Measurements from ENCODE around the gene TTLL4. TPM values are rescaled to one million over a fixed set of nuclear protein-coding genes. Genes with fewer than 3 reads are reported as not detected.

Gene TTLL4
- polyA plus RNA-seq, 1 of the 3 experiments (the other 2 are of a cell fraction), result 15.6 TPM

DNA sequence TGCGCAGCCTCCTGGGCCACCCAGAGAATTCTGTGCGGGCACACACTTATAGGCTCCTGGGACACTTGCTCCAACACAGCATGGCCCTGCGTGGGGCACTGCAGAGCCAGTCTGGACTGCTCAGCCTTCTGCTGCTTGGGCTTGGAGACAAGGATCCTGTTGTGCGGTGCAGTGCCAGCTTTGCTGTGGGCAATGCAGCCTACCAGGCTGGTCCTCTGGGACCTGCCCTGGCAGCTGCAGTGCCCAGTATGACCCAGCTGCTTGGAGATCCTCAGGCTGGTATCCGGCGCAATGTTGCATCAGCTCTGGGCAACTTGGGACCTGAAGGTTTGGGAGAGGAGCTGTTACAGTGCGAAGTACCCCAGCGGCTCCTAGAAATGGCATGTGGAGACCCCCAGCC, 11.8 kb upstream of the TTLL4 start:
- Histone ChIP-seq H3K9me2 (no peaks in the 10 kb centered on the region), H3K4me3 (ENCODE audit: low read depth in 2 of 2, low read length in 1 of 2) (no peak overlapping the region), H3K9me3 (no peaks in the 10 kb centered on the region), H3K36me3 (replicated peaks in 1 of 2; ENCODE audit: control insufficient read depth in 1 of 2, insufficient read depth in 2 of 2, low read length in 1 of 2) (peaks cover 24 to 57% of the 10 kb centered on the region in 2 experiments), H3K4me2 (no peak overlapping the region), H3K27ac (ENCODE audit: low read depth in 2 of 2, low read length in 1 of 2) (no peak overlapping the region), H4K20me1 (ENCODE audit: insufficient read depth) (no peaks in the 10 kb centered on the region), H3F3A (replicated peaks; ENCODE audit: insufficient read depth) (peaks cover 6% of the 10 kb centered on the region), H3K4me1 (ENCODE audit: control insufficient read depth in 1 of 2, insufficient read depth in 2 of 2, low read depth in 1 of 2, low read length in 1 of 2) (no peaks in the 10 kb centered on the region), H3K27me3 (ENCODE audit: insufficient read depth) (no peaks in the 10 kb centered on the region), H3K9ac (no peak overlapping the region), H3K79me2 (ENCODE audit: insufficient read depth) (no peaks in the 10 kb centered on the region), H2AFZ (ENCODE audit: low read depth) (no peak overlapping the region)
- POLR2A ChIA-PET, result no interaction called here
- TF ChIP-seq YY1 (IDR thresholded peaks at IDR 0.05; ENCODE audit: low read depth) (no peak), NRF1 (IDR thresholded peaks at IDR 0.05; ENCODE audit: low read depth, low read length) (no peak), TEAD4 (IDR thresholded peaks at IDR 0.05; ENCODE audit: borderline replicate concordance, insufficient read depth) (no peak), RAD21 (IDR thresholded peaks at IDR 0.05; ENCODE audit: low read length) (no peak), GATA2 (CRISPR knock-in tag; IDR thresholded peaks at IDR 0.05) (no peak), RCOR1 (IDR thresholded peaks at IDR 0.05; ENCODE audit: low read length) (no peak), SIN3A (IDR thresholded peaks at IDR 0.05; ENCODE audit: borderline replicate concordance, low read depth, low read length) (no peak), RFX5 (IDR thresholded peaks at IDR 0.05; ENCODE audit: low read length) (no peak), MXI1 (IDR thresholded peaks at IDR 0.05; ENCODE audit: low read depth, low read length) (no peak), FOSL2 (IDR thresholded peaks at IDR 0.05; ENCODE audit: borderline replicate concordance, low read depth) (no peak)
- TF ChIP-seq, protein P1, sequence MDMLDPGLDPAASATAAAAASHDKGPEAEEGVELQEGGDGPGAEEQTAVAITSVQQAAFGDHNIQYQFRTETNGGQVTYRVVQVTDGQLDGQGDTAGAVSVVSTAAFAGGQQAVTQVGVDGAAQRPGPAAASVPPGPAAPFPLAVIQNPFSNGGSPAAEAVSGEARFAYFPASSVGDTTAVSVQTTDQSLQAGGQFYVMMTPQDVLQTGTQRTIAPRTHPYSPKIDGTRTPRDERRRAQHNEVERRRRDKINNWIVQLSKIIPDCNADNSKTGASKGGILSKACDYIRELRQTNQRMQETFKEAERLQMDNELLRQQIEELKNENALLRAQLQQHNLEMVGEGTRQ (IDR thresholded peaks at IDR 0.05; ENCODE audit: borderline replicate concordance, low read depth, low read length), result no peak
- TF ChIP-seq, protein P2, sequence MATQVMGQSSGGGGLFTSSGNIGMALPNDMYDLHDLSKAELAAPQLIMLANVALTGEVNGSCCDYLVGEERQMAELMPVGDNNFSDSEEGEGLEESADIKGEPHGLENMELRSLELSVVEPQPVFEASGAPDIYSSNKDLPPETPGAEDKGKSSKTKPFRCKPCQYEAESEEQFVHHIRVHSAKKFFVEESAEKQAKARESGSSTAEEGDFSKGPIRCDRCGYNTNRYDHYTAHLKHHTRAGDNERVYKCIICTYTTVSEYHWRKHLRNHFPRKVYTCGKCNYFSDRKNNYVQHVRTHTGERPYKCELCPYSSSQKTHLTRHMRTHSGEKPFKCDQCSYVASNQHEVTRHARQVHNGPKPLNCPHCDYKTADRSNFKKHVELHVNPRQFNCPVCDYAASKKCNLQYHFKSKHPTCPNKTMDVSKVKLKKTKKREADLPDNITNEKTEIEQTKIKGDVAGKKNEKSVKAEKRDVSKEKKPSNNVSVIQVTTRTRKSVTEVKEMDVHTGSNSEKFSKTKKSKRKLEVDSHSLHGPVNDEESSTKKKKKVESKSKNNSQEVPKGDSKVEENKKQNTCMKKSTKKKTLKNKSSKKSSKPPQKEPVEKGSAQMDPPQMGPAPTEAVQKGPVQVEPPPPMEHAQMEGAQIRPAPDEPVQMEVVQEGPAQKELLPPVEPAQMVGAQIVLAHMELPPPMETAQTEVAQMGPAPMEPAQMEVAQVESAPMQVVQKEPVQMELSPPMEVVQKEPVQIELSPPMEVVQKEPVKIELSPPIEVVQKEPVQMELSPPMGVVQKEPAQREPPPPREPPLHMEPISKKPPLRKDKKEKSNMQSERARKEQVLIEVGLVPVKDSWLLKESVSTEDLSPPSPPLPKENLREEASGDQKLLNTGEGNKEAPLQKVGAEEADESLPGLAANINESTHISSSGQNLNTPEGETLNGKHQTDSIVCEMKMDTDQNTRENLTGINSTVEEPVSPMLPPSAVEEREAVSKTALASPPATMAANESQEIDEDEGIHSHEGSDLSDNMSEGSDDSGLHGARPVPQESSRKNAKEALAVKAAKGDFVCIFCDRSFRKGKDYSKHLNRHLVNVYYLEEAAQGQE (IDR thresholded peaks at IDR 0.05; ENCODE audit: low read depth, low read length), result no peak
- TF ChIP-seq, protein P3, sequence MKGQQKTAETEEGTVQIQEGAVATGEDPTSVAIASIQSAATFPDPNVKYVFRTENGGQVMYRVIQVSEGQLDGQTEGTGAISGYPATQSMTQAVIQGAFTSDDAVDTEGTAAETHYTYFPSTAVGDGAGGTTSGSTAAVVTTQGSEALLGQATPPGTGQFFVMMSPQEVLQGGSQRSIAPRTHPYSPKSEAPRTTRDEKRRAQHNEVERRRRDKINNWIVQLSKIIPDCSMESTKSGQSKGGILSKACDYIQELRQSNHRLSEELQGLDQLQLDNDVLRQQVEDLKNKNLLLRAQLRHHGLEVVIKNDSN (IDR thresholded peaks at IDR 0.05; ENCODE audit: borderline replicate concordance, low read depth), result no peak
- TF ChIP-seq, protein P4, sequence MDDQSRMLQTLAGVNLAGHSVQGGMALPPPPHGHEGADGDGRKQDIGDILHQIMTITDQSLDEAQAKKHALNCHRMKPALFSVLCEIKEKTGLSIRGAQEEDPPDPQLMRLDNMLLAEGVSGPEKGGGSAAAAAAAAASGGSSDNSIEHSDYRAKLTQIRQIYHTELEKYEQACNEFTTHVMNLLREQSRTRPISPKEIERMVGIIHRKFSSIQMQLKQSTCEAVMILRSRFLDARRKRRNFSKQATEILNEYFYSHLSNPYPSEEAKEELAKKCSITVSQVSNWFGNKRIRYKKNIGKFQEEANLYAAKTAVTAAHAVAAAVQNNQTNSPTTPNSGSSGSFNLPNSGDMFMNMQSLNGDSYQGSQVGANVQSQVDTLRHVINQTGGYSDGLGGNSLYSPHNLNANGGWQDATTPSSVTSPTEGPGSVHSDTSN (IDR thresholded peaks at IDR 0.05), result no peak
- TF ChIP-seq, protein P5, sequence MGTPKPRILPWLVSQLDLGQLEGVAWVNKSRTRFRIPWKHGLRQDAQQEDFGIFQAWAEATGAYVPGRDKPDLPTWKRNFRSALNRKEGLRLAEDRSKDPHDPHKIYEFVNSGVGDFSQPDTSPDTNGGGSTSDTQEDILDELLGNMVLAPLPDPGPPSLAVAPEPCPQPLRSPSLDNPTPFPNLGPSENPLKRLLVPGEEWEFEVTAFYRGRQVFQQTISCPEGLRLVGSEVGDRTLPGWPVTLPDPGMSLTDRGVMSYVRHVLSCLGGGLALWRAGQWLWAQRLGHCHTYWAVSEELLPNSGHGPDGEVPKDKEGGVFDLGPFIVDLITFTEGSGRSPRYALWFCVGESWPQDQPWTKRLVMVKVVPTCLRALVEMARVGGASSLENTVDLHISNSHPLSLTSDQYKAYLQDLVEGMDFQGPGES (IDR thresholded peaks at IDR 0.05; ENCODE audit: low read depth, low read length), result no peak
- TF ChIP-seq, protein P6, sequence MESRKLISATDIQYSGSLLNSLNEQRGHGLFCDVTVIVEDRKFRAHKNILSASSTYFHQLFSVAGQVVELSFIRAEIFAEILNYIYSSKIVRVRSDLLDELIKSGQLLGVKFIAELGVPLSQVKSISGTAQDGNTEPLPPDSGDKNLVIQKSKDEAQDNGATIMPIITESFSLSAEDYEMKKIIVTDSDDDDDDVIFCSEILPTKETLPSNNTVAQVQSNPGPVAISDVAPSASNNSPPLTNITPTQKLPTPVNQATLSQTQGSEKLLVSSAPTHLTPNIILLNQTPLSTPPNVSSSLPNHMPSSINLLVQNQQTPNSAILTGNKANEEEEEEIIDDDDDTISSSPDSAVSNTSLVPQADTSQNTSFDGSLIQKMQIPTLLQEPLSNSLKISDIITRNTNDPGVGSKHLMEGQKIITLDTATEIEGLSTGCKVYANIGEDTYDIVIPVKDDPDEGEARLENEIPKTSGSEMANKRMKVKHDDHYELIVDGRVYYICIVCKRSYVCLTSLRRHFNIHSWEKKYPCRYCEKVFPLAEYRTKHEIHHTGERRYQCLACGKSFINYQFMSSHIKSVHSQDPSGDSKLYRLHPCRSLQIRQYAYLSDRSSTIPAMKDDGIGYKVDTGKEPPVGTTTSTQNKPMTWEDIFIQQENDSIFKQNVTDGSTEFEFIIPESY (IDR thresholded peaks at IDR 0.05; ENCODE audit: borderline replicate concordance, low read depth), result no peak
- DNase-seq, result no peak
- CTCF ChIA-PET, result interaction anchor here (1.0 to 2.3 kb wide), 4 partner anchors 12 to 293 kb away, joined by 3 to 11 read pairs (median 4); no protein-coding TSS in a partner anchor
- WGBS (ENCODE audit: low lambda C conversion rate), result 90% methylated on average over 3 of the region's 8 CpGs

Measured in SK-N-SH (cell line).